Prostate gland (tissue), 2 donors: ENCODE results near the gene SLC25A21.

Source experiments
- POLR2A ChIP-seq: fragments of 450-650 bp; IDR thresholded peaks from one replicate; pipeline ENCODE4 v1.6.1; 2016; ENCODE audit warnings: antibody characterized with exemption, mild to moderate bottlenecking
- TF ChIP-seq, protein P1 (sequence below), 4 experiments: fragments of 200-600 bp in 2 of 4; fragments of 450-650 bp in 2 of 4; sonication (generic) in 2 of 4; IDR thresholded peaks; 1 replicate in 3 of 4; 2 replicates in 1 of 4; pipeline ENCODE4 v1.5.1; 2016 to 2019; ENCODE audit warnings: antibody characterized with exemption in 4 of 4, mild to moderate bottlenecking in 2 of 4, moderate library complexity in 2 of 4

DNA sequence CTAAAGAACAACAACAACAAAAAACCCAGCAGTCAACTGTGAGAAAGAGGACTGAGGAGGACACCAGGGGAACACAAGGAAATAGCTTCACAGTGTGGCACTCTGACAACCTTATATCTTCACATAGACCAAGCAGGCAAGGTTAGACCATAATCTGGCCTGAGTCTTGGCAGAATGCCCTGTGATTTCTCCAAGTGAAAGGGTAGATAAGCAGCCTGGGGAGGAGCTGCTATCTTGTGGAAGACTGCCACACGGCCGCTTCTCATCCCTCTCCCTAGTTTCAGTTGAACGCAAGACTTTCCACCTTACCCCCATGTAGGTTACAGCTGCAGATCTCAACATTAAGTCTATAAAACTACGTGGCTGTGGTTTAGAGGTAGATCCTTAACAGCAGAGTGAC is 3.7 kb downstream of the SLC25A21 start:
- TF ChIP-seq, protein P1, sequence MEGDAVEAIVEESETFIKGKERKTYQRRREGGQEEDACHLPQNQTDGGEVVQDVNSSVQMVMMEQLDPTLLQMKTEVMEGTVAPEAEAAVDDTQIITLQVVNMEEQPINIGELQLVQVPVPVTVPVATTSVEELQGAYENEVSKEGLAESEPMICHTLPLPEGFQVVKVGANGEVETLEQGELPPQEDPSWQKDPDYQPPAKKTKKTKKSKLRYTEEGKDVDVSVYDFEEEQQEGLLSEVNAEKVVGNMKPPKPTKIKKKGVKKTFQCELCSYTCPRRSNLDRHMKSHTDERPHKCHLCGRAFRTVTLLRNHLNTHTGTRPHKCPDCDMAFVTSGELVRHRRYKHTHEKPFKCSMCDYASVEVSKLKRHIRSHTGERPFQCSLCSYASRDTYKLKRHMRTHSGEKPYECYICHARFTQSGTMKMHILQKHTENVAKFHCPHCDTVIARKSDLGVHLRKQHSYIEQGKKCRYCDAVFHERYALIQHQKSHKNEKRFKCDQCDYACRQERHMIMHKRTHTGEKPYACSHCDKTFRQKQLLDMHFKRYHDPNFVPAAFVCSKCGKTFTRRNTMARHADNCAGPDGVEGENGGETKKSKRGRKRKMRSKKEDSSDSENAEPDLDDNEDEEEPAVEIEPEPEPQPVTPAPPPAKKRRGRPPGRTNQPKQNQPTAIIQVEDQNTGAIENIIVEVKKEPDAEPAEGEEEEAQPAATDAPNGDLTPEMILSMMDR (IDR thresholded peaks at IDR 0.05), result no peak
- TF ChIP-seq POLR2A, result no peak
